H1 (cell line): Measurements from ENCODE around the gene DPP10.

Experiments used
- BCL11A ChIP-seq, 2 experiments: IDR thresholded peaks; one replicate each; pipeline ENCODE4 v1.6.1; 2011; ENCODE audit warnings: low read depth in 2 of 2, low read length in 2 of 2, mild to moderate bottlenecking in 2 of 2
- HDAC2 ChIP-seq, 2 experiments: fragments of 300-600 bp in 1 of 2; sonication (generic) in 1 of 2; IDR thresholded peaks; 2 replicates each; pipeline ENCODE4 v1.6.1; 2011 to 2012; ENCODE audit warnings: low read depth in 2 of 2, low read length in 2 of 2, mild to moderate bottlenecking in 2 of 2, moderate library complexity in 2 of 2, borderline replicate concordance in 1 of 2, inconsistent platforms in 1 of 2
- HDAC6 ChIP-seq: IDR thresholded peaks from one replicate; pipeline ENCODE4 v1.7.1; 2012; ENCODE audit warnings: low read depth, mild to moderate bottlenecking, inconsistent platforms, low read length, moderate library complexity
- POLR2A ChIP-seq, 2 experiments: IDR thresholded peaks; 1 replicate in 1 of 2; 2 replicates in 1 of 2; pipeline ENCODE4 v1.6.1; 2011; ENCODE audit warnings: low read depth in 2 of 2, low read length in 2 of 2, mild to moderate bottlenecking in 2 of 2; ENCODE audit errors: control extremely low read depth in 1 of 2
- TF ChIP-seq, protein P1 (sequence below), 3 experiments: IDR thresholded peaks; 1 replicate in 2 of 3; 2 replicates in 1 of 3; pipeline versions ENCODE4 v1.5.1 to v1.6.1; 2011; ENCODE audit warnings: low read length in 3 of 3, mild to moderate bottlenecking in 3 of 3, inconsistent platforms in 2 of 3, low read depth in 1 of 3, moderate library complexity in 1 of 3; ENCODE audit not compliant: insufficient read depth in 1 of 3; ENCODE audit errors: control extremely low read depth in 1 of 3

DNA sequence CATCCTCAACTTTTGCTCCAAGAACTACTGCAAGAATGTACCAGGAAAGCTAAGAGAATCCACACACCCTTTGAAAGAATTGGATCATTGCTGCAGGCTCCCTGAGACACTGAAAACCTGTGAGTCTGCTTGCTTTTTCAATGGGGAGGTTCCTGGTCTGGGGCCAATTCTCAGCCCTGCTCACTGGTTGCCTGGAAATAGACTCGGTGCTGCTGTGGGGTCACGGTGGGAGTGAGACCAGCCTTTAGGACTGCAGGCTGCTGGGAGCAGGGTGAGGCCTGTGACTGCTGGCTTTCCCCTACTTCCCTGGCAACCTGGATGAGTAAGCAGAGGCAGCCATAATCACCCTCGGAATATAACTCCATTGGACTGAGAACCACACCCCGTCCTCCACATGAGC is 569.3 kb downstream of the DPP10 start:
- TF ChIP-seq, protein P1, sequence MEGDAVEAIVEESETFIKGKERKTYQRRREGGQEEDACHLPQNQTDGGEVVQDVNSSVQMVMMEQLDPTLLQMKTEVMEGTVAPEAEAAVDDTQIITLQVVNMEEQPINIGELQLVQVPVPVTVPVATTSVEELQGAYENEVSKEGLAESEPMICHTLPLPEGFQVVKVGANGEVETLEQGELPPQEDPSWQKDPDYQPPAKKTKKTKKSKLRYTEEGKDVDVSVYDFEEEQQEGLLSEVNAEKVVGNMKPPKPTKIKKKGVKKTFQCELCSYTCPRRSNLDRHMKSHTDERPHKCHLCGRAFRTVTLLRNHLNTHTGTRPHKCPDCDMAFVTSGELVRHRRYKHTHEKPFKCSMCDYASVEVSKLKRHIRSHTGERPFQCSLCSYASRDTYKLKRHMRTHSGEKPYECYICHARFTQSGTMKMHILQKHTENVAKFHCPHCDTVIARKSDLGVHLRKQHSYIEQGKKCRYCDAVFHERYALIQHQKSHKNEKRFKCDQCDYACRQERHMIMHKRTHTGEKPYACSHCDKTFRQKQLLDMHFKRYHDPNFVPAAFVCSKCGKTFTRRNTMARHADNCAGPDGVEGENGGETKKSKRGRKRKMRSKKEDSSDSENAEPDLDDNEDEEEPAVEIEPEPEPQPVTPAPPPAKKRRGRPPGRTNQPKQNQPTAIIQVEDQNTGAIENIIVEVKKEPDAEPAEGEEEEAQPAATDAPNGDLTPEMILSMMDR (IDR thresholded peaks at IDR 0.05; ENCODE audit: control extremely low read depth in 1 of 3, insufficient read depth in 1 of 3, low read depth in 1 of 3, low read length in 3 of 3): no peak
- TF ChIP-seq HDAC2 (IDR thresholded peaks at IDR 0.05; ENCODE audit: borderline replicate concordance in 1 of 2, low read depth in 2 of 2, low read length in 2 of 2): no peak
- TF ChIP-seq HDAC6: no peak
- TF ChIP-seq BCL11A (IDR thresholded peaks at IDR 0.05; ENCODE audit: low read depth in 2 of 2, low read length in 2 of 2): no peak
- no peak for TF ChIP-seq POLR2A (IDR thresholded peaks at IDR 0.05; ENCODE audit: control extremely low read depth in 1 of 2, low read depth in 2 of 2, low read length in 2 of 2)
